Kidney (tissue), 11 donors: ENCODE results near the gene GTF2IRD2. TPM values are rescaled to one million over a fixed set of nuclear protein-coding genes. Genes with fewer than 3 reads are reported as not detected.
"Not testable (repeated sequence)": the region's sequence is repeated elsewhere in the genome, so short reads cannot be mapped to it uniquely, and the experiment has no call there.

Source experiments
- DNase-seq, 5 donors: peaks; one replicate each; pipeline ENCODE4 v3.0.0-alpha.2; 2013 to 2020
- FAIRE-seq: peaks from 2 replicates; lab custom pipeline; 2012; peaks lifted over from hg19 to GRCh38; lab: Jason Lieb, UNC
- H3K27ac ChIP-seq, 2 donors: one replicate each; pipeline ENCODE4 v1.7.0; 2013; ENCODE audit warnings: low read depth in 2 of 2, low read length in 2 of 2, inconsistent platforms in 1 of 2
- H3K27me3 ChIP-seq: one replicate; pipeline ENCODE4 v1.7.1; 2013; ENCODE audit warnings: low read length, inconsistent platforms; ENCODE audit not compliant: control insufficient read depth, insufficient read depth
- H3K36me3 ChIP-seq, 3 donors: one replicate each; pipeline versions ENCODE4 v1.7.0 to v1.7.1; 2013; ENCODE audit warnings: low read length in 3 of 3, control low read depth in 1 of 3, inconsistent platforms in 1 of 3; ENCODE audit not compliant: insufficient read depth in 3 of 3, control insufficient read depth in 2 of 3
- H3K4me1 ChIP-seq, 3 donors: one replicate each; pipeline versions ENCODE4 v1.7.0 to v1.7.1; 2013; ENCODE audit warnings: low read length in 3 of 3, inconsistent platforms in 1 of 3, low read depth in 1 of 3; ENCODE audit not compliant: control insufficient read depth in 2 of 3, insufficient read depth in 2 of 3
- H3K4me3 ChIP-seq, 3 donors: one replicate each; pipeline versions ENCODE4 v1.7.0 to v1.8.1; 2013; ENCODE audit warnings: low read length in 3 of 3, control low read depth in 1 of 3, inconsistent platforms in 1 of 3
- H3K9ac ChIP-seq, 3 donors: one replicate each; pipeline versions ENCODE4 v1.7.0 to v1.7.1; 2013; ENCODE audit warnings: low read length in 3 of 3, control low read depth in 1 of 3, inconsistent platforms in 1 of 3
- H3K9me3 ChIP-seq, 3 donors: one replicate each; pipeline versions ENCODE4 v1.7.0 to v1.7.1; 2013; ENCODE audit warnings: low read length in 3 of 3, control low read depth in 1 of 3, inconsistent platforms in 1 of 3; ENCODE audit not compliant: control insufficient read depth in 2 of 3, insufficient read depth in 1 of 3
- intact Hi-C: fragments of 100-400 bp; cut with DNase I; formaldehyde crosslinking; loops from one replicate; pipeline ENCODE4 v1.11.1; 2022
- polyA plus RNA-seq: library from polyadenylated mRNA; stranded (reverse); fragments of 350-450 nt; fragmentation: Illumina TruSeq; extraction: RNeasy Lipid Tissue Mini Kit (QIAGEN cat#74804); gene quantifications from one replicate; pipeline ENCODE4 v1.2.3, GENCODE V29; 2014; ENCODE audit warnings: low read depth, low replicate concordance; ENCODE audit not compliant: insufficient read depth
- total RNA-seq: library from RNA; stranded (reverse); fragmentation: NEBNext Ultra II Directional; extraction: Animal tissue kit (Norgen Biotek cat#: 25700); gene quantifications from one replicate; pipeline ENCODE4 v1.2.1, GENCODE V29; 2021
- donor health status: control.
- donor health status: control.
- donor health status: DM: yes; HTN: yes; CAD: no.
- donor health status: Normal renal cell carcinoma (clear cell type).

The GTF2IRD2 gene
- total and polyA plus RNA-seq, 2 donors from 2014 or later, result 12.8 to 32.4 TPM

- H3K9me3 ChIP-seq, FAIRE-seq: not testable (repeated sequence)
These were observed 22.8 kb upstream of the GTF2IRD2 start for GRCh38 chr7:74874104-74874747.

GRCh38 chr7:74872542-74872941 lies 21.1 kb upstream of the GTF2IRD2 start:
- H3K4me3 ChIP-seq, H3K27ac ChIP-seq, H3K27me3 ChIP-seq, H3K9me3 ChIP-seq, intact Hi-C loops, FAIRE-seq, H3K9ac ChIP-seq, H3K36me3 ChIP-seq, H3K4me1 ChIP-seq: not testable (repeated sequence)
- DNase-seq, result peak in 1 of 5 donors; percentile 21

More at GRCh38 chr7:74874104-74874747, 22.8 kb upstream of the GTF2IRD2 start:
- H3K27ac ChIP-seq, H3K4me1 ChIP-seq, intact Hi-C loops, DNase-seq, H3K36me3 ChIP-seq, H3K27me3 ChIP-seq, H3K9ac ChIP-seq, H3K4me3 ChIP-seq: not testable (repeated sequence)

DNA sequence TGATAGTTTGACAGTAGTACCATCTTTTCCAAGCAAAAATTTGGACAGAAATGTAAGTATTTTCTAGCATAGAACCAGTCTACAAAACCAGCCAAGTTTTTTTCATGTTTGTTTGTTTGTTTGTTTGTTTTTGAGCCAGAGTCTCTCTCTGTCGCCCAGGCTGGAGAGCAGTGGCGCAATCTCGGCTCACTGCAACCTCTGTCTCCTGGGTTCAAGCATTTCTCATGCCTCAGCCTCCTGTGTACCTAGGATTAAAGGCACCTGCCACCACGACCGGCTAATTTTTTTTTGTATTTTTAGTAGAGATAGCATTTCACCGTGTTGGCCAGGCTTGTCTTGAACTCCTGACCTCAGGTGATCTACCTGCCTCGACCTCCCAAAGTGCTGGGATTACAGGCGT lies 14.4 kb upstream of the GTF2IRD2 start:
- H3K4me1 ChIP-seq, H3K9me3 ChIP-seq, DNase-seq, H3K27me3 ChIP-seq, H3K36me3 ChIP-seq, FAIRE-seq, H3K27ac ChIP-seq, intact Hi-C loops, H3K4me3 ChIP-seq, H3K9ac ChIP-seq: not testable (repeated sequence)

- H3K27me3 ChIP-seq, DNase-seq, H3K9ac ChIP-seq, H3K9me3 ChIP-seq, H3K36me3 ChIP-seq, FAIRE-seq, H3K27ac ChIP-seq, H3K4me1 ChIP-seq, intact Hi-C loops, H3K4me3 ChIP-seq: not testable (repeated sequence)
These were observed 1.6 kb downstream of the GTF2IRD2 start for GRCh38 chr7:74849853-74850252.

DNA sequence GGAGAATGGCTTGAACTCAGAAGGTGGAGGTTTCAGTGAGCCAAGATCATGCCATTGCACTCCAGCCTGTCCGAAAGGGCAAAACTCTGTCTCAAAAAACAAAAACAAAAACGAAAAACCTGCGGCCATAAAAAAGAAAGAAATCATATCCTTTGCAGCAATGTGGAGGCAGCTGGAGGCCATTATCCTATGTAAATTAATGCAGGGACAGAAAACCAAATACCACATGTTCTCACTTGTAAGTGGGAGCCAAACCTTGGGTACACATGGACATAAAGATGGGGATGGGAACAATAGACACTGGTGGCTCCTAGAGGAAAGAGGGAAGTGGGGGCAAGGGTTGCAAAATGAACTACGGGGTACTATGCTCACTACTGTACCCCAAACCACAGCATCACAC lies 21.0 kb downstream of the GTF2IRD2 start:
- FAIRE-seq, H3K9me3 ChIP-seq, DNase-seq, H3K27ac ChIP-seq, H3K4me3 ChIP-seq, H3K4me1 ChIP-seq, H3K9ac ChIP-seq, intact Hi-C loops, H3K36me3 ChIP-seq, H3K27me3 ChIP-seq: not testable (repeated sequence)

DNA sequence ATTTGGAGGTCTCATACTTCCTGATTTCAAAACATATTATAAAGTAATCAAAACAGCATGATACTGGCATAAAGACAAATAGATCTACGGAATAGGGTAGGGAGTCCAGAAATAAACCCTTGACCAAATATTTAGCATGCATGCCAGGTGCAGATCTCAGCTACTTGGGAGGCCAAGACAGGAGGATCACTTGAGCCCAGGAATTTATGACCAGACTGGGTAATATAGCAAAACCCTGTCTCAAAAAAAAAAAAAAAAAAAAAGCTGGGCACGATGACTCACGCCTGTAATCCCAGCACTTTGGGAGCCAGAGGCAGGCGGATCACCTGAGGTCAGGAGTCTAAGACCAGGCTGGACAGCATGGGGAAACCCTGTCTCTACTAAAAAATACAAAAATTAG lies 21.4 kb downstream of the GTF2IRD2 start:
- H3K9ac ChIP-seq, H3K9me3 ChIP-seq, FAIRE-seq, DNase-seq, H3K4me1 ChIP-seq, H3K27ac ChIP-seq, H3K4me3 ChIP-seq, H3K27me3 ChIP-seq, H3K36me3 ChIP-seq, intact Hi-C loops: not testable (repeated sequence)

- H3K27ac ChIP-seq, H3K4me3 ChIP-seq, H3K36me3 ChIP-seq, H3K27me3 ChIP-seq, H3K9me3 ChIP-seq, intact Hi-C loops, H3K4me1 ChIP-seq, DNase-seq, FAIRE-seq, H3K9ac ChIP-seq: not testable (repeated sequence)
These were observed 30.1 kb downstream of the GTF2IRD2 start for GRCh38 chr7:74821259-74821658.

DNA sequence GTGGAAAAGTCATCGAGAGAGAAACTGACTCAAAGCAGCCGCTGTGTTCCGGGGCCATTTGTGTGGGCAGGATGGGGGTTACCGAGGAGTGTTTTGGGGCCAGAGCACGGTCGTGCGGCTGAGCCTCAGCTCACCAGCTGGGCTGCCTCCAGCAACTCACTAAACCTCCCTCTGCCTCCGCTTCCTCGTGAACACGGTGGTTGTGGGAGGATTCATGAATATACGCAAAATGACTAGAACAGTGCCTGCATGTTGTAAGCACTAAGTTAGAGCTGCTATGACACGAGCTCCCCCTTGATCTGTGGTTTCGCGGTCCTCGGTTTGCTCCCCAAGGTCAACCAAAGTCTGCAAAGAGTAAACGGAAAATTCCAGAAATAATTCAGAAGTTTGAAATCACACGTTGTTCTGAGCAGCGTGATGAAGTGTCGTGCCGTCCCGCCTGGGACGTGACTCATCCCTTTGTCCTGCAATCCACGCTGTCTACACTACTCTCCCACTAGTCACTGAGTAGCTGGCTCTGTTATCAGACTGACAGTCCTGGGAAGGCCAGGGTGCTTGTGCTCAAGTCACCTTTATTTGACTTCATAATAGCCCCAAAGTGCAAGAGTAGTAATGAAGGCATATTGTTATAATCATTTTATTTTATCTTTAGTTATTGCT lies 31.1 kb downstream of the GTF2IRD2 start:
- H3K4me3 ChIP-seq, H3K36me3 ChIP-seq, FAIRE-seq, H3K4me1 ChIP-seq, H3K9ac ChIP-seq, H3K27me3 ChIP-seq, H3K9me3 ChIP-seq, H3K27ac ChIP-seq, DNase-seq, intact Hi-C loops: not testable (repeated sequence)
